GM19351 (cell line): ENCODE measurements around the gene LSM4.
A peak's percentile ranks its signal among the peaks of the same experiment; 100 is the strongest.
"Not testable (repeated sequence)": the region's sequence is repeated elsewhere in the genome, so short reads cannot be mapped to it uniquely, and the experiment has no call there.

Experiments
- ATAC-seq: cut with Tn5 transposase; IDR thresholded peaks from one replicate; pipeline ENCODE4 v1.9.1; 2021; ENCODE audit warnings: mild to moderate bottlenecking, moderate library complexity; ENCODE audit not compliant: unreplicated experiment

LSM4 gene

DNA sequence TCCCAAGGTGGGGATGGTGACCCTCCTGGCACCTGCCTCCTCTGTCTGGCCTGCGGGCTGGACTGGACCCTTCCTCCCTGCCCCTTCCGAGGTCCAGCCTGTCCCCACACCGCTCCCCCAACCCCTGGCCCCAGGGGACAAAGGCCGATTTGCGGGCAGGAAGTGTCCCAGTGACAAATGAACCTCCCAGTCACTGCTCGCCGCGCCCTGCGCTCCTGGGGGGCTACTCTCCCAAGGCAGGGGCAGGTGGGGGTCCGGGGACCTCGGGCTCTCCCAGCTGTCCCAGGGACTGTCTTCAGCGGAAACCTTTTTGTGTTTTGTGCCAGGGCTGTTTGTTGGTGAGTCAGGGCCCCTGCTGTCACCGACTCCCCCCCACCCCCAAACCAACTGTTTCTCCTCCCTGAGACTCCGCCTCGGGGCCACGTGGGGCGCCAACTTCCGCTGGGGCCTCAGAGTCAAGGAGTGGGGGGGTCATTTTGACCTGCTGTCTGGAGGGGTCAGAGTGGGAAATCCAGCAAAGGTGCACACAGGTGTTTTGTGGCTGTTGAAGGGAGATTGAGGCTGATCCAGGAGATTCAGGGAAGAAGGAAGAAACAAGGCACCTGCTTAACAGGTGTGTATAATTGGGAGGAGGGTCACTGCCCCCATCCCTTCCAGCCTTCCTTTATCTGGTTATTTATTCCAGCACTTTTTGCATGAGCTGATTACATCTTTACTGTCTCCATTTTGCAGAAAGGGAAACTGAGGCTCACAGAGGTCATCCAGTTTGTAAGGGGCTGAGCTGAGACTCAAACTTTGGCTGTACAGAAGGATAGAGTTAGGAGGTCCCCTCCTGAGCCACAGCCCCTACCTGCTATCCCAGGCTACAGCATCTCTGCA, 18.4 kb upstream of the LSM4 start:
- ATAC-seq = no peak

DNA sequence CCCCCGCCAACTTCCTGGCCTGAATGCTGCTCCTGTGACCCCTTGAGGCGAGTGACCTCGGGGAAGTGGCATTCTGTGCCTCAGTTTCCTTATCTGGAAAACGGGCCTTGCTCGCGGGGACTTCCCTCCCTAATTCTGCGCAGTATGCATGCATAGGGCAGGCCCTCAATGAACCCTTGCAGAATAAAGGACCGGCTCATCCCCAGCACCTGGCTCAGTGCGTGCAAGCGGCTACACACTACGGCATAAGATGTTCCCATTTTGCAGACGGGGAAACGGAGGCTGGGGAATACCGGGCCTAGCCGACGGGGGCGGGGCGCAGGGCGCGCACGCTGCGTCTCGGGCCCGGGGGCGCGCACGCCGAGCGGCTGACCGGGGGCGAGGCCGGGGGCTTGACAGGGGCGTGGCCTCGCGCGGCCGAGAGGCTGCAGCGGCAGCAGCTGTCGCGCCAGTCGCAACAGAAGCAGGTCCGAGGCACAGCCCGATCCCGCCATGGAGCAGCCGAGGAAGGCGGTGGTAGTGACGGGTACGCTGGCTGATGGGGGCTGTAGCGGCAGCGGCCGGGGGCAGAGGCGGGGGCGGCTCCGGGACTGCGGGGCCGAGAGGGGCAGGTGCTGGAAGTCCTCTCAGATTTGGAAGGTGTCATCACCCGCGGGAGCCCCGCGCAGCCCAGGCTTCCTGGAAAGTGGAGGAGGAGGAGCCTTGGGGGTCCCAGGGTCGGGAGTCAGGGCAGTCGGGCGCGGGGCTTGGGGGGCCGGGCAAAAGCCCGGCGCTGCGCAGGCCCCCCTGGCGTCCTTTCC, 17.5 kb upstream of the LSM4 start, which contains the start of gene PGPEP1:
PGPEP1 (plus strand) TSS at position 409 of the 800 bp plus-strand sequence; CDS start at position 493, 84 bp downstream.
- ATAC-seq = peak; percentile 64

DNA sequence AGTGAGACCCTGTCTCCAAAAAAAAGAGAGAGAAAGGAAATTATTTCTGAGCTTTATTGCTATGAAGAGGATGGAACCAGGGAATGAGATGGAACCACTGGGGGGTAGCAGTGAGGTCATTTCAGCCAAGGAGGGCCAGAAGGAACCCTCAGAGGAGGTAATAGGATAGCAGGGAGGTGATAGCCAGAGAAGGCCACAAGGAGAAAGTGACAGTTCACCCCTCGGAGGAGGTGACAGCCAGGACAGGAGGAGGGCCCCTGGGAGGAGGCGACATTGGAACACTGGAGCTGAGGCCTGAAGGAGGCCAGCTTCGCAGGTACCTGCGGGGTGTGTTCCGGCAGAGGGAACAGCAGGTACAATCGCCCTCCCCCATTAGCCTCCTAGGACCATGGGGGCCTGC, 16.8 kb upstream of the LSM4 start:
- ATAC-seq = no peak

DNA sequence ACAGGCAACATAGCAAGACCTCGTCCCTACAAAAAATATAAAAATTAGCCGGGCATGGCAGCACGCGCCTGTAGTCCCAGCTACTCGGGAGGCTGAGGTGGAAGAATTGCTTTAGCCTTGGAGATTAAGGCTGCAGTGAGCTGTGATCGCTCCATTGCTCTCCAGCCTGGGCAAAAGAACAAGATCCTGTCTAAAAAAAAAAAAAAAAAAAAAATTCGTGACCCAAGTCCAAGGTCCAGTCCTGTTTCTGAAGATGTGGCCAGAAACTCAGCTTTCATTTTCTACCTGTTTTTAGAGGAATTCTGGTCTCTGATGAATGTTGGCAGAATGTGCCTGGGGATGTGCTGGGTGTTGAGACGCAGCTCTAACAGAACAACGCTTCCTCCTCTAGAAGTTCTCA, 15.7 kb upstream of the LSM4 start:
- ATAC-seq = no peak

DNA sequence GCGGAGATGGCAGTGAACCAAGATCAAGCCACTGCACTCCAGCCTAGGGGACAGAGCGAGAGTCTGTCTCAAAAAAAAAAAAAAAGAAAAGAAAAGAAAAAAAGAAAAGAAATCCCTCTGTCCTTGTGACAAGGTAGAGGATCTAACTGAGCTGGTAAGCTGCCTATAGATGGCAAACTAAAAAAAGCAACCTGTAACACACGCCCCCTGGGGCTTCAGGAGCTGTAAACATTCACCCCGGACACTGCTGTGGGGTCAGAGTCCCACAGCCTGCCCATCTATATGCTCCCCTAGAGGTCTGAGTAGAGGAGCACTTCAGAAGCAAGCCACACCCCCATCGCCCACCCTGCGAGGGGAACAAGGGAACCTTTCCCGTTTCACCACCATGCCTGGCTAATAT, 13.2 kb upstream of the LSM4 start:
- ATAC-seq = no peak

DNA sequence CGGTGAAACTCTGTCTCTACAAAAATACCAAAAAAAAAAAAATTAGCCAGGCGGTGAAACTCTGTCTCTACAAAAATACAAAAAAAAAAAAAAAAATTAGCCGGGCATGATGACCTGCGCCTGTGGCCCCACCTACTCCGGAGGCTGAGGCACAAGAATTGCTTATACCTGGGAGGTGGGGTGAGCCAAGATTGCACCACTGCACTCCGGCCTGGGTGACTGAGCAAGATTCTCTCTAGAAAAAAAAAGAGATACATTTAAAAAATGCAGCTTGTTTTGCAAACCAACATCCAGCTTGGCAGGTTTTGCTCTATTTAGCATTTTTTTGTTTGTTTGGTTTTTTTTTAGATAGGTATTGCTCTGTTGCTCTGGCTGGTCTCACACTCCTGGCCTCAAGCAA, 10.8 kb upstream of the LSM4 start:
- ATAC-seq = no peak

DNA sequence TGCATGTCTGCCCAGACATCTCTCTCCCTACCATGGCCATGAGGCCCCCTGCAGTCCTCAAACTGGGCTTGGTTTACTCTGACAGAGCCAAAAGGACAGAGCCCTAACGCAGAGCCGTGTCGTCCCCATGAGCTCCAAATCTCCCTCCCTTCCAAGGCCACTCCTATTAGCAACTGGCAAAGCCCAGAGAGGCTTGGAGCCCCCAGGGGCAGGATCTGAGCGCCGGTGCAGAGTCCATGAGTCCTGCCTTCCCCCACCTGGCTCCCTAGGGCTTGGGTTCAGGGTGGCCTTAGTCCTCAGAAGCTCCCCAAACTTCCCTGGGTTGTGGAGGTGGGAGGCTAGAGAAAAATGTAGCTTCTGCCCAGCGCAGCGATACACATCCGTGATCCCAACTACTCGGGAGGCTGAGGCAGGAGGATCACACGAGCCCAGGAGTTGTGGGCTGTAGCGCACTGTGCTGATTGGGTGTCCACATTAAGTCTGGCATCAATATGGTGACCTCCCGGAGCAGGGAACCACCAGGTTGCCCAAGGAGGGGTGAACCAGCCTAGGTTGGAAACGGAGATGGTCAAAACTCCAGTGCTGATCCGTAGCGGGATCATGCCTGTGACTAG, 10.1 kb upstream of the LSM4 start:
- ATAC-seq = no peak

DNA sequence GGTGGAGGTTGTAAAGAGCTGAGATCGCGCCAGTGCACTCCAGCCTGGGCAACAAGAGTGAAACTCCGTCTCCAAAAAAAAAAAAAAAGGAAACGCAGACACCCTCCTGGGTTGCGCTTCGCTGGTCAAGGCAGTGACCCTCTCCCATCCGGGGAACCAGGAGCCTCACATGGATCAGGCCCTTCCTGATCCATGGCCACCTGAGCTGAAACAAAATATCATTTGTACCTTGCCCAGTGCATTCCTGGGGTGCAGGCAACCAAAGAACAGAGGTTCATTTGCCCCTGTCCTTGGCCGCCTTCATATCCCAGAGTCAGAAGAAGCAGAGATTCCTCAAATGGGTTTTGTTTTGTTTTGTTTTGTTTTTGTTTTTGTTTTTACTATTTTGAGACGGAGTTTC, 8.0 kb upstream of the LSM4 start:
- ATAC-seq = no peak

DNA sequence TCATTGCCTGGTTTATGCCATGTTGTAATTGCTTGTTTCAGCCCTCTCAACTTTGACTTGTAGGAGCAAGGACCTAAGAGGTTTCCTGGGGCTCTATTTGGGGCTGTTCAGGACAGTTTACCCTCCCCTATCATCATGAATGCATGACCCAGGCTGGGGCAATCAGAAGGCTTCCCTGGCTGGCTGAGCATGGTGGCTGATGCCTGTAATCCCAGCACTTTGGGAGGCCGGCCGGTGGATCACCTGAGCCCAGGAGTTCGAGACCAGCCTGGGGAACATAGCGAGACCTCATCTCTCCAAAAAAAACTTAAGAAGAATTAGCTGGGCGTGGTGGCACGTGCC, 6.1 kb upstream of the LSM4 start:
- ATAC-seq = no peak

DNA sequence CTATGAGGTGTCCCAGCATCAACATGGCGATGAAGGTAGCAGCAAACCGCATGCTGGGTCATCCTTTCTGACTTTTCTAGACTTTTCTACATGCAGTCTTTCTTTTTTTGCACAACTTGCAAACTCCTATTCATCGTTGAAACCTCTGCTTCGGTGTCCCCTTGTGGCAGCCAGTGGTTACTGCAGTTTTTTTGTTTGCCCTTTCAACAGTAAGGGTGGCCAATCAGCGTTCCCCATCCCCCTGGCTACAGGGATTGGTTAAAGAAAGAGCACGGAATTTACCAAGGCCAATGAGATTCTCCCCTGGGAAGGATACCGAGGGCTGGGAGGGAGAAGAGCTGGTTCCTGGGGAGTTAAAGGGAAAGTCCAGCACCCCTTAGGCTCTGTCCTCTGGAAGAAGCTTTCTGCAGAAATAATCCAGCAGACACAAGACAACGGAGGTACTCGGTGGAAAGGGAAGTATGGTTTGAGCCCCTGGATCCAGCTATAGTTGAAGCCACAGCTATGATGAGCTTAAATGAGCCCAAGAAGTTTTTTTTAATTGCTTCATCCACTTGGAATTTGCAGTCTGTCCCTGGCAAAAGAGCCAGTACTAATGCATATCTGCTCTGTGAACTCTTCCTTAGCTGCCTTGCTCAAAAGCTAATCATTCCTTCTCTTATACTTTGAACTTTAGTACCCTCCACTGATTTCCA, 5.6 kb upstream of the LSM4 start:
- ATAC-seq = peak; percentile 75

DNA sequence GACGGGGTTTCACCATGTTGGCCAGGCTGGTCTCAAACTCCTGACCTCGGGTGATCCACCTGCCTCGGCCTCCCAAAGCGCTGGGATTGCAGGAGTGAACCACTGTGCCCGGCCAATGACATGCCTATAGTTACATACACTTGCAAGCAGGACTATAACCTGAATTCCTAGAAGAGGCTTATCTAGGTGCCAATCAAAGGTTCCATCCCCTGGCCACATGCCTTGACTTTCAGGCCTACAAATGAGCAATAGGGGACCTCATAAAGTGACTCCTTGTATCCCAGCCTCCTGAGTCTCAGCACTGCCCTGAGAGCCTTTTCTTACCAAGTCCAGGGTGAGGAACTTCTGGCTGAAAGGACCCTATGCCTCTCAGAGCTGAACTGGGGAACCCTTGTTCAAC, 3.9 kb upstream of the LSM4 start:
- no peak for ATAC-seq

DNA sequence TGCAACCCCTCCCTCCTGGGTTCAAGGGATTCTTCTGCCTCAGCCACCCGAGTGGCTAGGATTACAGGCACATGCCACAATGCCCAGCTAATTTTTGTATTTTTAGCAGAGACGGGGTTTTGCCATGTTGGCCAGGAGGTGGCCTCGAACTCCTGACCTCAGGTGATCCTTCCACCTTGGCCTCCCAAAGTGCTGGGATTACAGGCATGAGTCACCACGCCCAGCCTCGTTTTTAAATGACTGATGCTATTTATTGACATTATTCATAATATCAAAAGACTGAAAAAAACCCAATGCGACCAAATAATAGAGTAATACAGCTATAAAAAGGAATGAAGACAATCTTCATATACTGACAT, 1.5 kb upstream of the LSM4 start:
- not testable (repeated sequence) for ATAC-seq

DNA sequence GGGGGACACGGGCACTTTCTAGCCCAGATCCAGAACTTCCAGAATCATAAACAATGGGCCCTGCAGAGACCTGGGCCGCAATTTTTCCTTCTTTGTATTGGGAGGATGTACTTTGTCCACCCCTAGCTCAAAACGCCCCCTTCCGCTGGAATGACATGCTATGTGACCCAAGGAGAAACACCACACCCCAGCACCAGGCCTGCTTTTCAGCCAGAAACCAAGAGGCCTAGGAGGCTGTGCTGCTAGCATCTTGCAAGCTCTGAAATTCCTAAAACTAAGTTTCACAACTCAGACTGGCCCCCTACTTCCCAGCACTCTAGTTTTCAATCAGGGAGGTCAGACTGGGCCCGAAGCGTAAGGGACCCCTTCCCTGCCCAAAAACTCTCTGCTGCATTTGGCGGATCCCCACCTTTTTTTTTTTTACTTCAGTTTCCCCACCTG, 538 bp downstream of the LSM4 start:
- ATAC-seq = no peak

DNA sequence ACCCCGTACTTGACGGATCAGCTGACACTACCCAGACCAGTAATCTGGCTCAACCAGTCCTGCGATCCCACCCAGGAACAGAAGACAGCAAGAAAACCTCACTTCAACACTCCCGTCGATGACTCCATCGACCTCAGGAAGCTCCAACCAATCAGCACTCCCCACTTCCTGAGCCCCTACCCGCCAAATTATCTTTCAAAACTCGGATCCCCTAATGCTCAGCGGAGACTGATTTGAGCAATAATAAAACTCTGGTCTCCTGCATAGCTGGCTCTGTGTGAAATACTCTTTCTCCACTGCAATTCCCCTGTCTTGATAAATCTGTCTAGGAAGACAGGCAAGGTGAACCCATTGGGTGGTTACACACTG, 1.2 kb downstream of the LSM4 start:
- ATAC-seq = no peak

DNA sequence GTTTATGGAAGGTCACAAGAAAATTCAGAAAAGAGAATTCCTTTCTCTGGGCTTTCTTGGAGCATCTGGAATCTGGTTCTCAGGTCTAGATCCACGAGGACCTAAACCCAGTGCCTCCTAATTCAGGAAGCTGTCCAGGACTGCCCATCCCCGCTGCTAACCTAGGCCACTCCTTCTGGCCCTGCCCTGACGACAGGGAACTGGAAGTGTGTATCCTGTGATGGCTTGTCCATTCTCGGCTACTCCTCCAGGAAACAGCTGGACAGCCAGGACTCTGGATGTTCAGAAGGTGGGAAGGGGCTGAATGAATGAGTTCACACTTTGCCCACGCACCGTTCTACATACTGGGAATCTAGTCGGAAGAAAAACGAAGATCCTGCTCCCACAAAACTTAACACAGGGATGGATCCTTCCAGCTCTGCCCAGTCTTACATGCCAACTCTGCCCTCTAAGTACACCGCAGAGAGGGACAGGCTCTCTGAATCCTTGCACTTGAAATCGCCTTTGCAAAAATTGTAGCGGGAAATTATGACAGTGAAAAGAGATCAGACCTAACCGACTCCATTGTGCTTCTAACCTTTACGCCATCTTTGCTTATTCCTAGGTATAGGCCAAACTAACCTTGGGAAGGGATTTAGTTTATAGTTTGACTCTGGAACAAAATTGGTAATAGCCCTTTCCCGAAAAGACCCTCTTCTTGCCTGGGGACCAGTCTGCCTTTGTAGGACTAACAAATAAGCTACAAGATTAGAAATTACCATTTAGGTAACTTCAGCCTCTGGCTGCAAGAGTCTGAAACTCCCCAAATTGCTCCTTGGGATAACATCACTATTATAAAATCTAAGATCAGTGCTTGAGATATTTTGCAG, 1.8 kb downstream of the LSM4 start:
- ATAC-seq = no peak

DNA sequence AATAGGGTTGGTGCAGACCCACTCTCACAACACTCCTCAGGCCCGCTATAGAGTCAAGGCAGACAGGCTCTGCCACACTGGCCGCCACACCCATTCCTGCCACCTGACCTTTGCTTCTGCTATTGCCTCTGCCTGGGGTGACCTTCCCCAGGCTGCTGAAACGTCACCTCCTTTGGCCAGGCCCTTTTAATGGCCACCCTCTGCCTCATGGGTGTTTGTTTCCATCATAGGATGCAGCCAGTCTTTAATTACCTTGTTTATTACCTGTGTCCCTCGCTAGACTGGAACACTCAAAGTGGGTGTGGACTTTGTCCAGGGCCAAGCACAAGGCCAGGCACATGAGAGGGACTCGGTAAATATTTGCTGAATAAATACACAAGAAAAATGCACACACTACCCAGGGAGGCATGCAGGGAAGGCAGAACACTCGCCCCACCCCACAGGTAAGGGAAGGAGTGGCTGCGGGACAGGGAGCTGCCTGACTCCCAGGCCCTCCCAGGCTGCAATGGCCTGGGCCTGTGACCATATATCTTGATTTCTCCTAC, 3.2 kb downstream of the LSM4 start:
- no peak for ATAC-seq

DNA sequence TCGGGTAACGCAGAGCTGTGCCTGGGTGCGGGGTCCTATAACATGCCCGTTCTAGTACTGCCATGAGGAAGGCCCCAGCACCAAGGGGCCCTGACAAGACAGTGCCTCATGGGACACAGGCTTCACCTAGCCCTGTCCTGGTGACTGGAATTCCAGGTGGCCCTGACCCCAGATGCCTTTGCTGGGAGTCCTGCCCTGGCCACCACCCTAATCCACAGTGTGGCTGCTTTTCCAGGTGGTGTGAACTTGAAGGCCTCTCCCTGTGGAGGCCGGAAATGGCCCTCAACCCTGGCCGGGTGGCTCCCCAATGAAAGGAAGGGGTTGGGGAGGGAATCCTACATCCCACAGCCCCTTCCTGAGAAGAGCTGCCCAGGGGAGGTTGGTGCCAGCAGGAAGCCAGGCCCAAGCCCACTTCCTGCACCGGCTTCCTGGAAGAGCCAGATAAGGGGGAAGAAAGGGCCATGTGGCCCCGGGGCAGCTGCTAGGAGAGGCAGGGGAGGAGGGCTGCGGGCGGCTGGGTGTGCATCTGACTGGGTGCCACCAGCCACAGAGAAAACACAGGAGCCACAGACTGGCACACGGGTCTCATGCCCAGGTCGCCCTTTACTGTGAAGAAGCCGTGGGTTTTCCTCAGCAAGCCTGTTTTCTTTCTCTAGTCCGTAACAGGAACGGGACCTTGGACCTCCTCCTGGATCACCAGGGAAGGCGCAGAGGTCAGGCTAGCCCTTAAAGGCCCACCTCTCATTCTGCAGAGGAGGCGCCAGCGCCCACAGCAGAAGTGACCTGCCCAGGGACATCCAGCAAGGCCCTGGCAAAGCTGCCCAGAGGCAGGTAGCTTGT, 4.7 kb downstream of the LSM4 start:
- no peak for ATAC-seq

DNA sequence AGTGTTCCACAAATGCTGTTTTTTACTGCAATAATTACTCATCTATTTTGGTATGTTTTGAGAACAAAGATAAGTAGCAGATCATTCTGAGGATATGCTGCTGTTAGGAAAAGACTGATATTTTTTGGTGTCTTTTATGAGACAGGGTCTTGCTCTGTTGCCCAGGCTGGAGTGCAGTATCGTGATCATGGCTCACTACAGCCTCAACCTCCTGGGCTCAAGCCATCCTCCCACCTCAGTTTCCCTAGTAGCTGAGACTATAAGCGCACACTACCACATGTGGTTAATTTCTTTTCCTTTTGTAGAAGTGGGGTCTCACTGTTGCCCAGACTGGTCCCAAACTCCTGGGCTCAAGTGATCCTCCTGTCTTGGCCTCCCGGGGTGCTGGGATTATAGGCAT, 9.5 kb downstream of the LSM4 start:
- ATAC-seq = no peak

DNA sequence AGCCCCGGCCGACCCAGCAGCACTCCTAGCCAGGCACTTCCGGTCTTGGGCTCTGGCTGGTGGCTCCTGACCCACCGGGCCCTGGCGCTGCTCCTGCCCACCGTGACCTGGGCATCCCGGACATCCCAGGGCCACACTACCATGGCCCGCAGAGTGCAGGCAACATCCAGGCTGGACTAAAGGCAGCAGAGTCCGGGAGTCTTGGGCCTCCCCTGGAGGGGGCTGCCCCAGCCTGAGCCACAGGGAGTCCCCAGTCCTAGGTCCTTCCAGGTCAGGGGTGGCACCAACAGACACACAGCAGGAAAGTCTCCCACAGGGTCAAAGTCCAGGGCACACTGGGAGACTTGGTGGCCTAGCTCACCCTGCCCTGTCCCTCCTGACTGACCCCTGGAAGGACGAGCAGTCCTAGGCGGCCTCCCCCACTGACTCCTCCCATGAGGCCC, 10.8 kb downstream of the LSM4 start:
- no peak for ATAC-seq
